ENCODE results near the gene NUCKS1.
A peak's percentile ranks its signal among the peaks of the same experiment; 100 is the strongest.

DNA sequence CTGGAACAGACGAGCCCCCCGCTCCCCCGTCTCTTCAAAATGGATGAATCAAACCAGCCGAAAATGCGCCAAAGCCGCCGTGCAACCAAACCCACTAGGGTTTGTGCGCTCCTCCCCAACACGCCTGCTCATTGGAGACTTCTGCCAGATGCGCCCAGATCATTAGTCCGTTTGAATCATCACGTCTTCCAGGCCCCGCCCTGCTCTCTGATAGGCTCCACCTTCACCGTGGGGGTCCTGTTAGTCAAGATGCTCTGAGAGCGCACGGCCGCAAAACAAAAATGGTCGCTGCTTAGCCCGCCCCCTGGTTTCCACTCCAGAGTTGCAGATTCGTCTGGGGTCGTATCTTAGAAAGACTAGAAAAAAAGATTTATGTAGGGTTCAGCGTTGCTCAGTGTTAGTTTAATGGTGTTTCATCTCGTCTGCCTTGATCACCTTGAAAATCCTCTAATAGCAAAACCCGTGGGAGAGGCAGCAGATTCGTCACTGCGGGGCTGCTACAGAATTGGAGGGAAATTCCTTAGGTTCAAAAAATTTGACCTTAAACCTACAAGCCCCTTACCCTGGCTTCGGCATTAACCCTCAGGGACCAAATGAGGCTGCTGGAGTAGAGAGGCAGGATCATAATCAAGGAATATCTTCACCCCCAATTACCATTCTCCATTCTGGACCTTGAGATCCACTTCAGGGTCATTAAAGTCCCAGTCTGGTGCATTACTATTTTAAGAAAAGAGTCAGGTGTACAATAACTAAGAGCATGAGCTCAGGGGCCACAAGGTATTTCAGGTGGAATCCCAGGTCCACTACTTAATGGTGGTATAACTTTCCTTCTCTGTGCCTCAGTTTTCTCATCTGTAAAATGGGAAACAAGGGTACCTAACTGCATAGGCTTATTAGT, at the start of gene NUCKS1:
- TF ChIP-seq, protein P1, sequence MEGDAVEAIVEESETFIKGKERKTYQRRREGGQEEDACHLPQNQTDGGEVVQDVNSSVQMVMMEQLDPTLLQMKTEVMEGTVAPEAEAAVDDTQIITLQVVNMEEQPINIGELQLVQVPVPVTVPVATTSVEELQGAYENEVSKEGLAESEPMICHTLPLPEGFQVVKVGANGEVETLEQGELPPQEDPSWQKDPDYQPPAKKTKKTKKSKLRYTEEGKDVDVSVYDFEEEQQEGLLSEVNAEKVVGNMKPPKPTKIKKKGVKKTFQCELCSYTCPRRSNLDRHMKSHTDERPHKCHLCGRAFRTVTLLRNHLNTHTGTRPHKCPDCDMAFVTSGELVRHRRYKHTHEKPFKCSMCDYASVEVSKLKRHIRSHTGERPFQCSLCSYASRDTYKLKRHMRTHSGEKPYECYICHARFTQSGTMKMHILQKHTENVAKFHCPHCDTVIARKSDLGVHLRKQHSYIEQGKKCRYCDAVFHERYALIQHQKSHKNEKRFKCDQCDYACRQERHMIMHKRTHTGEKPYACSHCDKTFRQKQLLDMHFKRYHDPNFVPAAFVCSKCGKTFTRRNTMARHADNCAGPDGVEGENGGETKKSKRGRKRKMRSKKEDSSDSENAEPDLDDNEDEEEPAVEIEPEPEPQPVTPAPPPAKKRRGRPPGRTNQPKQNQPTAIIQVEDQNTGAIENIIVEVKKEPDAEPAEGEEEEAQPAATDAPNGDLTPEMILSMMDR (IDR thresholded peaks at IDR 0.05), result peak in 3 of 4 experiments; percentile 26 to 70 (median 39)
- no peak for TF ChIP-seq POLR2A (IDR thresholded peaks at IDR 0.05)
- TF ChIP-seq EP300 (IDR thresholded peaks at IDR 0.05), result no peak
